PC-3 (cell line): Measurements from ENCODE around the gene KRT75. TPM values are rescaled to one million over a fixed set of nuclear protein-coding genes. Genes with fewer than 3 reads are reported as not detected.

ENCODE experiments used
- ATAC-seq: fragments of 200-7000 bp; cut with Tn5 transposase; 2 replicates; pipeline ENCODE4 v1.9.1; 2020; ENCODE audit warnings: mild to moderate bottlenecking, moderate library complexity
- BruUV-seq: library from RNA; stranded (reverse); fragments of 400-500 nt; replicated peaks from 2 replicates; lab custom pipeline; 2021; lab: Mats Ljungman, UMichigan
- CTCF ChIA-PET: fragments of 300-600 bp; sonication (Branson Sonifier 250); formaldehyde crosslinking; loops from one replicate; lab custom pipeline; 2022; ENCODE audit warnings: antibody characterized with exemption; lab: Charles Lee
- POLR2A ChIA-PET: fragments of 300-600 bp; sonication (Branson Sonifier 250); formaldehyde crosslinking; loops from one replicate; lab custom pipeline; 2022; ENCODE audit warnings: antibody characterized with exemption; ENCODE audit not compliant: unreplicated experiment; lab: Charles Lee
- DNase-seq: peaks from one replicate; pipeline ENCODE4 v3.0.0-alpha.2; 2015
- H2AFZ ChIP-seq: fragments of 300-600 bp; sonication (generic); 2 replicates; pipeline ENCODE4 v1.6.0; 2016; ENCODE audit warnings: antibody characterized with exemption, low read length
- H3F3A ChIP-seq: fragments of 300-600 bp; sonication (generic); one replicate; pipeline ENCODE4 v1.6.0; 2017; ENCODE audit warnings: antibody characterized with exemption, low read length, control low read depth, mild to moderate bottlenecking; ENCODE audit not compliant: unreplicated experiment
- H3K27ac ChIP-seq: fragments of 300-600 bp; sonication (generic); 2 replicates; pipeline ENCODE4 v1.5.1; 2016; ENCODE audit warnings: mild to moderate bottlenecking, low read length
- H3K27me3 ChIP-seq: fragments of 300-600 bp; sonication (generic); 2 replicates; pipeline ENCODE4 v1.6.1; 2016; ENCODE audit warnings: low read length, mixed read lengths
- H3K36me3 ChIP-seq: fragments of 300-600 bp; sonication (generic); 2 replicates; pipeline ENCODE4 v1.6.1; 2016; ENCODE audit warnings: low read depth, mixed run types, low read length, mixed read lengths
- H3K4me1 ChIP-seq: fragments of 300-600 bp; sonication (generic); 2 replicates; pipeline ENCODE4 v1.5.1; 2016; ENCODE audit warnings: low read length; ENCODE audit not compliant: insufficient read depth
- H3K4me2 ChIP-seq: fragments of 300-600 bp; sonication (generic); 2 replicates; pipeline ENCODE4 v1.6.0; 2016; ENCODE audit warnings: low read length
- H3K4me3 ChIP-seq: fragments of 300-600 bp; sonication (generic); 2 replicates; pipeline ENCODE4 v1.5.1; 2016; ENCODE audit warnings: mild to moderate bottlenecking, low read length, mixed read lengths
- H3K79me2 ChIP-seq: fragments of 300-600 bp; sonication (generic); 2 replicates; pipeline ENCODE4 v1.6.1; 2017; ENCODE audit warnings: low read length, mixed read lengths
- H3K9ac ChIP-seq: fragments of 300-600 bp; sonication (generic); 2 replicates; pipeline ENCODE4 v1.6.0; 2016; ENCODE audit warnings: mild to moderate bottlenecking, low read length
- H3K9me2 ChIP-seq: fragments of 300-600 bp; sonication (generic); replicated peaks from 2 replicates; pipeline ENCODE4 v1.6.1; 2016; ENCODE audit warnings: mixed run types, low read length, mixed read lengths
- H3K9me3 ChIP-seq: fragments of 300-600 bp; sonication (generic); 2 replicates; pipeline ENCODE4 v1.6.1; 2016; ENCODE audit warnings: low read length, mixed read lengths
- H4K20me1 ChIP-seq: fragments of 300-600 bp; sonication (generic); 2 replicates; pipeline ENCODE4 v1.6.1; 2016; ENCODE audit warnings: low read length, mixed read lengths
- CTCF ChIP-seq: fragments of 300-600 bp; sonication (generic); conservative IDR thresholded peaks from 2 replicates; pipeline ENCODE4 v1.5.1; 2017; ENCODE audit warnings: antibody characterized with exemption, low read depth, mild to moderate bottlenecking, low read length
- EZH2 ChIP-seq: fragments of 300-600 bp; sonication (generic); IDR thresholded peaks from one replicate; pipeline ENCODE4 v1.6.1; 2017; ENCODE audit warnings: antibody characterized with exemption, mild to moderate bottlenecking, low read length; ENCODE audit not compliant: unreplicated experiment
- EZH2phosphoT487 ChIP-seq: fragments of 300-600 bp; sonication (generic); IDR thresholded peaks from 2 replicates; pipeline ENCODE4 v1.6.1; 2018; ENCODE audit warnings: mild to moderate bottlenecking, antibody characterized with exemption, low read length, borderline replicate concordance
- intact Hi-C: fragments of 100-400 bp; cut with micrococcal nuclease; formaldehyde crosslinking; loops from 2 replicates; pipeline ENCODE4 v1.9.0; 2023
- total RNA-seq: library from RNA; depleted of rRNA; stranded (reverse); fragments of >200 nt; gene quantifications from 2 replicates; pipeline ENCODE4 v1.2.3, GENCODE V29; 2014

Gene KRT75
- total RNA-seq, 1 experiment from 2014 or later: 38.5 TPM

- no peaks in the 10 kb centered on the region for H3K27me3 ChIP-seq
- intact Hi-C loops: no loop called here
- no peak overlapping the region for H3K27ac ChIP-seq
- no peak overlapping the region for H3K9ac ChIP-seq
- ATAC-seq (no peak), DNase-seq (no peak)
- no peaks in the 10 kb centered on the region for H3K4me1 ChIP-seq
- H3K36me3 ChIP-seq: no peaks in the 10 kb centered on the region
- no peak overlapping the region for H3K4me3 ChIP-seq
- H3K9me2 ChIP-seq: no peaks in the 10 kb centered on the region
- no peaks in the 10 kb centered on the region for H3K79me2 ChIP-seq
- H4K20me1 ChIP-seq: no peaks in the 10 kb centered on the region
- no peaks in the 10 kb centered on the region for H3F3A ChIP-seq
- H3K4me2 ChIP-seq: no peak overlapping the region
- TF ChIP-seq EZH2 (no peak), CTCF (no peak), EZH2phosphoT487 (no peak)
- H3K9me3 ChIP-seq: no peaks in the 10 kb centered on the region
- BruUV-seq: no TSS peak
- CTCF ChIA-PET: no interaction called here
- POLR2A ChIA-PET: no interaction called here
- no peak overlapping the region for H2AFZ ChIP-seq
Observed at GRCh38 chr12:52382854-52383253, 51.3 kb downstream of the KRT75 start.

- Histone ChIP-seq H3K36me3 (no peaks in the 10 kb centered on the region), H3K27me3 (no peaks in the 10 kb centered on the region), H4K20me1 (no peaks in the 10 kb centered on the region), H3K9me3 (no peaks in the 10 kb centered on the region), H2AFZ (no peak overlapping the region), H3K4me2 (no peak overlapping the region), H3K9me2 (no peaks in the 10 kb centered on the region), H3K4me1 (no peaks in the 10 kb centered on the region), H3K9ac (no peak overlapping the region), H3K4me3 (no peak overlapping the region), H3F3A (no peaks in the 10 kb centered on the region), H3K27ac (no peak overlapping the region), H3K79me2 (no peaks in the 10 kb centered on the region)
- no peak for TF ChIP-seq EZH2
- no peak for TF ChIP-seq EZH2phosphoT487
- TF ChIP-seq CTCF: no peak
- ChIA-PET POLR2A (no interaction called here), CTCF (interaction anchor here (0.6 to 1.0 kb wide), 2 partner anchors 9 to 597 kb away, joined by 3 to 4 read pairs; no protein-coding TSS in a partner anchor)
- BruUV-seq: no TSS peak
- intact Hi-C loops: no loop called here
- DNase-seq (no peak), ATAC-seq (no peak)
Observed at GRCh38 chr12:52381206-52381605, 53.0 kb downstream of the KRT75 start.

- no TSS peak for BruUV-seq
- DNase-seq: peak; percentile 54
- POLR2A ChIA-PET: no interaction called here
- Histone ChIP-seq H3K79me2 (no peaks in the 10 kb centered on the region), H3K36me3 (no peaks in the 10 kb centered on the region), H3K27me3 (no peaks in the 10 kb centered on the region), H3K9me2 (no peaks in the 10 kb centered on the region), H2AFZ (no peak overlapping the region), H3F3A (no peaks in the 10 kb centered on the region), H3K4me2 (no peak overlapping the region), H3K4me3 (no peak overlapping the region), H3K4me1 (no peaks in the 10 kb centered on the region), H4K20me1 (no peaks in the 10 kb centered on the region), H3K27ac (no peak overlapping the region), H3K9me3 (no peaks in the 10 kb centered on the region), H3K9ac (no peak overlapping the region)
- intact Hi-C loops: no loop called here
- TF ChIP-seq EZH2 (no peak), CTCF (peak; percentile 75), EZH2phosphoT487 (no peak)
- ATAC-seq: peak; percentile 63
- CTCF ChIA-PET: interaction anchor here (0.6 to 0.7 kb wide), 2 partner anchors 217 to 513 kb away, joined by 3 read pairs; no protein-coding TSS in a partner anchor
Observed at GRCh38 chr12:52380271-52380694, 53.9 kb downstream of the KRT75 start.
